SK-N-SH (cell line): ENCODE data around the gene IAH1. TPM values are rescaled to one million over a fixed set of nuclear protein-coding genes. Genes with fewer than 3 reads are reported as not detected.

ENCODE experiments used
- CTCF ChIA-PET: fragments of 300-600, 350-600 bp; formaldehyde crosslinking; extraction: SDS; loops from one replicate; lab custom pipeline; 2021; lab: Yijun Ruan, JAX
- POLR2A ChIA-PET: fragments of 350-600 bp; sonication (Branson Sonifier 250); formaldehyde crosslinking; extraction: SDS; loops from one replicate; lab custom pipeline; 2020; ENCODE audit warnings: antibody characterized with exemption, inconsistent platforms; lab: Yijun Ruan, JAX
- DNase-seq: peaks from one replicate; pipeline ENCODE4 v3.0.0; 2012
- H2AFZ ChIP-seq: fragments of 200-600 bp; sonication (generic); 2 replicates; pipeline ENCODE4 v1.8.1; 2016; ENCODE audit warnings: antibody characterized with exemption, mild to moderate bottlenecking, low read depth
- H3F3A ChIP-seq: fragments of 200-600 bp; sonication (generic); replicated peaks from 2 replicates; pipeline ENCODE3; 2016; ENCODE audit warnings: antibody characterized with exemption, mild to moderate bottlenecking; ENCODE audit not compliant: insufficient read depth
- H3K27ac ChIP-seq, 2 experiments: fragments of 200-500 bp in 1 of 2; fragments of 200-600 bp in 1 of 2; sonication (Bioruptor generic) in 1 of 2; sonication (generic), shearing (Covaris generic) in 1 of 2; 2 replicates each; pipeline versions ENCODE4 v1.5.1 to v1.6.1; 2014 to 2016; ENCODE audit warnings: low read depth in 2 of 2, inconsistent platforms in 1 of 2, low read length in 1 of 2, mild to moderate bottlenecking in 1 of 2, mixed read lengths in 1 of 2
- H3K27me3 ChIP-seq: fragments of 200-600 bp; sonication (generic), shearing (Covaris generic); 2 replicates; pipeline ENCODE4 v1.6.1; 2016; ENCODE audit warnings: mixed run types; ENCODE audit not compliant: insufficient read depth
- H3K36me3 ChIP-seq, 2 experiments: fragments of 200-500 bp in 1 of 2; fragments of 200-600 bp in 1 of 2; sonication (Bioruptor generic) in 1 of 2; sonication (generic) in 1 of 2; replicated peaks in 1 of 2; 2 replicates each; pipeline versions ENCODE3 to v1.5.1; 2014 to 2016; ENCODE audit warnings: low read length in 1 of 2, mild to moderate bottlenecking in 1 of 2; ENCODE audit not compliant: insufficient read depth in 2 of 2, control insufficient read depth in 1 of 2
- H3K4me1 ChIP-seq, 2 experiments: fragments of 200-500 bp in 1 of 2; fragments of 200-600 bp in 1 of 2; sonication (Bioruptor generic) in 1 of 2; sonication (generic), shearing (Covaris generic) in 1 of 2; 2 replicates each; pipeline versions ENCODE4 v1.5.1 to v1.6.1; 2014 to 2016; ENCODE audit warnings: low read depth in 1 of 2, low read length in 1 of 2, mixed run types in 1 of 2; ENCODE audit not compliant: insufficient read depth in 2 of 2, control insufficient read depth in 1 of 2
- H3K4me2 ChIP-seq: fragments of 200-600 bp; sonication (generic), shearing (Covaris generic); 2 replicates; pipeline ENCODE4 v1.6.1; 2017; ENCODE audit warnings: mixed run types
- H3K4me3 ChIP-seq, 2 experiments: fragments of 200-500 bp in 1 of 2; fragments of 200-600 bp in 1 of 2; sonication (Bioruptor generic) in 1 of 2; sonication (generic), shearing (Covaris generic) in 1 of 2; 2 replicates each; pipeline versions ENCODE4 v1.5.1 to v1.8.1; 2014 to 2016; ENCODE audit warnings: low read depth in 2 of 2, inconsistent platforms in 1 of 2, low read length in 1 of 2, mild to moderate bottlenecking in 1 of 2, mixed read lengths in 1 of 2, moderate library complexity in 1 of 2
- H3K79me2 ChIP-seq: fragments of 200-600 bp; sonication (generic); 2 replicates; pipeline ENCODE4 v1.8.1; 2017; ENCODE audit warnings: mild to moderate bottlenecking; ENCODE audit not compliant: insufficient read depth
- H3K9ac ChIP-seq: fragments of 200-600 bp; sonication (generic); 2 replicates; pipeline ENCODE4 v1.6.1; 2017; ENCODE audit warnings: mixed run types
- H3K9me2 ChIP-seq: fragments of 200-600 bp; sonication (generic); 2 replicates; pipeline ENCODE4 v1.6.1; 2017; ENCODE audit warnings: mixed run types
- H3K9me3 ChIP-seq: fragments of 200-600 bp; sonication (generic); 2 replicates; pipeline ENCODE4 v1.6.1; 2017; ENCODE audit warnings: mixed run types, mild to moderate bottlenecking, moderate library complexity
- H4K20me1 ChIP-seq: fragments of 200-600 bp; sonication (generic); 2 replicates; pipeline ENCODE4 v1.6.1; 2017; ENCODE audit warnings: mild to moderate bottlenecking, mixed run types; ENCODE audit not compliant: insufficient read depth
- EP300 ChIP-seq, 2 experiments: IDR thresholded peaks; 2 replicates each; pipeline versions ENCODE4 v1.4.0 to v1.6.1; 2012; ENCODE audit warnings: borderline replicate concordance in 1 of 2, low read depth in 1 of 2, low read length in 1 of 2
- EZH2phosphoT487 ChIP-seq: fragments of 200-600 bp; sonication (generic); IDR thresholded peaks from 2 replicates; pipeline ENCODE4 v1.6.1; 2017; ENCODE audit warnings: low read depth, mixed run types, mild to moderate bottlenecking, antibody characterized with exemption, moderate library complexity, borderline replicate concordance
- FOSL2 ChIP-seq: IDR thresholded peaks from 2 replicates; pipeline ENCODE4 v1.4.0; 2012; ENCODE audit warnings: low read depth, mild to moderate bottlenecking, moderate library complexity, borderline replicate concordance
- MXI1 ChIP-seq: IDR thresholded peaks from 2 replicates; pipeline ENCODE4 v1.6.1; 2012; ENCODE audit warnings: mild to moderate bottlenecking, low read depth, low read length, improper control_type of control experiment
- RAD21 ChIP-seq: IDR thresholded peaks from 2 replicates; pipeline ENCODE4 v1.6.1; 2012; ENCODE audit warnings: mild to moderate bottlenecking, low read length
- RXRA ChIP-seq: IDR thresholded peaks from 2 replicates; pipeline ENCODE4 v1.4.0; 2012; ENCODE audit warnings: low read depth, mild to moderate bottlenecking, borderline replicate concordance
- WGBS: methylation state at CpG from one replicate; pipeline ENCODE4 v1.1.6; 2017; ENCODE audit warnings: low lambda C conversion rate; 5-methylcytosine and 5-hydroxymethylcytosine counted together
- polyA plus RNA-seq, 3 experiments: library from polyadenylated mRNA; depleted of rRNA; stranded (reverse); fragments of >200 nt; gene quantifications; 2 replicates each; pipeline ENCODE4 v1.2.3, GENCODE V29; 2012
- TF ChIP-seq, protein P1 (sequence below): fragments of 200-600 bp; sonication (generic); IDR thresholded peaks from 2 replicates; pipeline ENCODE4 v1.6.1; 2017; ENCODE audit warnings: antibody characterized with exemption, mild to moderate bottlenecking, moderate library complexity
- TF ChIP-seq, protein P2 (sequence below): IDR thresholded peaks from 2 replicates; pipeline ENCODE4 v1.4.0; 2012; ENCODE audit warnings: low read depth, borderline replicate concordance
- TF ChIP-seq, protein P3 (sequence below): IDR thresholded peaks from 2 replicates; pipeline ENCODE4 v1.4.0; 2012; ENCODE audit warnings: low read depth, borderline replicate concordance

Gene IAH1
- polyA plus RNA-seq, 1 of the 3 experiments (the other 2 are of a cell fraction): 115 TPM

DNA sequence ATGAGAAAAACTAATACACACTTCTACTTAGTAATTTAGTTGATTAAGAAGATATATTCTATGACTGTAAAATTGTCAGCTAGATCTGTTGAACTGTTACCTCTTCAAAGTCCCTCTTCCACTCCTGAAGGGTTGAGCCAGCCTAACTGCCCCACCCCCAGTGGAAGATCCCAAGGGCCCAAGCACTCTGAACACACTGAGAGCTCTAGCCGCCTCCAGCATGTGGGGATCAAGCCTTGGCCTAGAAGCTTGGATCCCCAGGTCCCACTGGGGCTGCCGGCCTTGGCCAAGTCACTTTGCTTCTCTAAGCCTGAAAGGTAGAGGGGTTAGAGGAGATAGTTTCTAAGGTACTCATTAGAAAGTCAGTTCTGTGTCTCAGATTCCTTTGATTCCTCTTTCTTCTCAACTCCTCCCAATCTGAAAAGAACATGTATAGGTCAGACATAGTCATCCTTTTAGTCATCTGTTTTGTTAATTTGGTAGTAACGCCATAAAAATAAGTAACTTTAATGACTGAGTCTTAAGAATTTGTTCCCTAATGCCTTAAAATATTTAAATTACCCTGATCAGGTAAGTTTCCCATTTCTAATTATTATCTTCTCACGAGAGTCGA is 45.3 kb upstream of the IAH1 start:
- Histone ChIP-seq H4K20me1 (no peaks in the 10 kb centered on the region), H3K4me1 (peaks cover 14 to 32% of the 10 kb centered on the region in 2 experiments), H3K9me3 (no peaks in the 10 kb centered on the region), H3K9ac (no peak overlapping the region), H3K27me3 (no peaks in the 10 kb centered on the region), H3K4me2 (no peak overlapping the region), H2AFZ (no peak overlapping the region), H3F3A (peaks cover 11% of the 10 kb centered on the region), H3K36me3 (peaks cover 42 to 60% of the 10 kb centered on the region in 2 experiments), H3K4me3 (no peak overlapping the region), H3K27ac (peak overlapping the region in 1 of 2 experiments; percentile 71; a peak in 1 of 4 replicates), H3K9me2 (no peaks in the 10 kb centered on the region), H3K79me2 (peaks cover 36% of the 10 kb centered on the region)
- DNase-seq: no peak
- POLR2A ChIA-PET: no interaction called here
- 80% methylated on average over 5 of the region's 5 CpGs for WGBS
- TF ChIP-seq RAD21: no peak
- TF ChIP-seq EP300 (IDR thresholded peaks at IDR 0.05; ENCODE audit: borderline replicate concordance in 1 of 2, low read depth in 1 of 2, low read length in 1 of 2): no peak
- TF ChIP-seq, protein P1, sequence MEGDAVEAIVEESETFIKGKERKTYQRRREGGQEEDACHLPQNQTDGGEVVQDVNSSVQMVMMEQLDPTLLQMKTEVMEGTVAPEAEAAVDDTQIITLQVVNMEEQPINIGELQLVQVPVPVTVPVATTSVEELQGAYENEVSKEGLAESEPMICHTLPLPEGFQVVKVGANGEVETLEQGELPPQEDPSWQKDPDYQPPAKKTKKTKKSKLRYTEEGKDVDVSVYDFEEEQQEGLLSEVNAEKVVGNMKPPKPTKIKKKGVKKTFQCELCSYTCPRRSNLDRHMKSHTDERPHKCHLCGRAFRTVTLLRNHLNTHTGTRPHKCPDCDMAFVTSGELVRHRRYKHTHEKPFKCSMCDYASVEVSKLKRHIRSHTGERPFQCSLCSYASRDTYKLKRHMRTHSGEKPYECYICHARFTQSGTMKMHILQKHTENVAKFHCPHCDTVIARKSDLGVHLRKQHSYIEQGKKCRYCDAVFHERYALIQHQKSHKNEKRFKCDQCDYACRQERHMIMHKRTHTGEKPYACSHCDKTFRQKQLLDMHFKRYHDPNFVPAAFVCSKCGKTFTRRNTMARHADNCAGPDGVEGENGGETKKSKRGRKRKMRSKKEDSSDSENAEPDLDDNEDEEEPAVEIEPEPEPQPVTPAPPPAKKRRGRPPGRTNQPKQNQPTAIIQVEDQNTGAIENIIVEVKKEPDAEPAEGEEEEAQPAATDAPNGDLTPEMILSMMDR: no peak
- no peak for TF ChIP-seq RXRA
- TF ChIP-seq, protein P2, sequence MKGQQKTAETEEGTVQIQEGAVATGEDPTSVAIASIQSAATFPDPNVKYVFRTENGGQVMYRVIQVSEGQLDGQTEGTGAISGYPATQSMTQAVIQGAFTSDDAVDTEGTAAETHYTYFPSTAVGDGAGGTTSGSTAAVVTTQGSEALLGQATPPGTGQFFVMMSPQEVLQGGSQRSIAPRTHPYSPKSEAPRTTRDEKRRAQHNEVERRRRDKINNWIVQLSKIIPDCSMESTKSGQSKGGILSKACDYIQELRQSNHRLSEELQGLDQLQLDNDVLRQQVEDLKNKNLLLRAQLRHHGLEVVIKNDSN: no peak
- no peak for TF ChIP-seq EZH2phosphoT487
- TF ChIP-seq FOSL2: no peak
- no peak for TF ChIP-seq MXI1
- TF ChIP-seq, protein P3, sequence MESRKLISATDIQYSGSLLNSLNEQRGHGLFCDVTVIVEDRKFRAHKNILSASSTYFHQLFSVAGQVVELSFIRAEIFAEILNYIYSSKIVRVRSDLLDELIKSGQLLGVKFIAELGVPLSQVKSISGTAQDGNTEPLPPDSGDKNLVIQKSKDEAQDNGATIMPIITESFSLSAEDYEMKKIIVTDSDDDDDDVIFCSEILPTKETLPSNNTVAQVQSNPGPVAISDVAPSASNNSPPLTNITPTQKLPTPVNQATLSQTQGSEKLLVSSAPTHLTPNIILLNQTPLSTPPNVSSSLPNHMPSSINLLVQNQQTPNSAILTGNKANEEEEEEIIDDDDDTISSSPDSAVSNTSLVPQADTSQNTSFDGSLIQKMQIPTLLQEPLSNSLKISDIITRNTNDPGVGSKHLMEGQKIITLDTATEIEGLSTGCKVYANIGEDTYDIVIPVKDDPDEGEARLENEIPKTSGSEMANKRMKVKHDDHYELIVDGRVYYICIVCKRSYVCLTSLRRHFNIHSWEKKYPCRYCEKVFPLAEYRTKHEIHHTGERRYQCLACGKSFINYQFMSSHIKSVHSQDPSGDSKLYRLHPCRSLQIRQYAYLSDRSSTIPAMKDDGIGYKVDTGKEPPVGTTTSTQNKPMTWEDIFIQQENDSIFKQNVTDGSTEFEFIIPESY: no peak
- CTCF ChIA-PET: interaction anchor here (1.1 to 1.2 kb wide), 2 partner anchors 9 to 290 kb away, joined by 4 to 7 read pairs; no protein-coding TSS in a partner anchor
